GM20431 (cell line): ENCODE results near the gene RANBP17.
"Not testable (repeated sequence)": the region's sequence is repeated elsewhere in the genome, so short reads cannot be mapped to it uniquely, and the experiment has no call there.

Experiments used
- in situ Hi-C: fragments of 300-500 bp; cut with MseI, MboI; formaldehyde crosslinking; loops from one replicate; pipeline ENCODE4 v1.15.0; 2020; ENCODE audit warnings: low sequenced_read_pairs; ENCODE audit not compliant: unreplicated experiment

The RANBP17 gene

DNA sequence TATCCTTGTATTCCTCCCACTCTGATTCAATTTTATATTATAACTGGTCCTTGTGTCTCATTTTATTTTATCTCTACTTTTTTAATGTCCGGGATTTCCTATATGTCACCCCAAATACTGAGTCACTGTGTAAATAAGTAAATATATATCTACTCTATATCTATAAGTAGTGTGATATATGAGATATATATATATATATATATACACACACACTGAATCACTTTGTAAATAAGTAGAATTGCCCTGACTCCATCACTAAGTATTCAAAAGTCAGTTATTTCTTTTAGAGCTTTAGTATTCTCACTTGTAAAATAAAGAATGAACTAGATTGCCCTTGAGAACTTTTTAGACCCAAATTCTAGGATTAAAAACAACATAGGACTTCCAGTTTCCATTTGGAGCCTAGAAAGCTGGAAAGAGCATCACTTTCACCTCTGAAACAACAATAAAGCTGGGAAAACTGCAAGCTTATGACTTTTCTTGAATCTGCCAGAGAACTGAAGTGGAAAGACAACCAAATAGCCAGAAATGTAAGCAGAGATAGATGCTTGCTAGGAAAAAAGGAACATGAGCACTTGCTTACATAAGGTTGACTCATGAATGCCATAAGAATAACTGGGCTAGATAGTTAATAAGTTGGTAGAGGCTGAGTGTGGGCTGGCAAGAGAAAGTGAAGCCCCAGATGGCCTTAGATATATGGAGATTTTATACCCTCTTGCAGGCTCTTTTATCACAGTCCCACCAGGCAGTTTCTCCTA lies 276.1 kb downstream of the RANBP17 start:
- in situ Hi-C loops = no loop called here

- in situ Hi-C loops = no loop called here
Observed at GRCh38 chr5:171139227-171139626, 277.4 kb downstream of the RANBP17 start.

DNA sequence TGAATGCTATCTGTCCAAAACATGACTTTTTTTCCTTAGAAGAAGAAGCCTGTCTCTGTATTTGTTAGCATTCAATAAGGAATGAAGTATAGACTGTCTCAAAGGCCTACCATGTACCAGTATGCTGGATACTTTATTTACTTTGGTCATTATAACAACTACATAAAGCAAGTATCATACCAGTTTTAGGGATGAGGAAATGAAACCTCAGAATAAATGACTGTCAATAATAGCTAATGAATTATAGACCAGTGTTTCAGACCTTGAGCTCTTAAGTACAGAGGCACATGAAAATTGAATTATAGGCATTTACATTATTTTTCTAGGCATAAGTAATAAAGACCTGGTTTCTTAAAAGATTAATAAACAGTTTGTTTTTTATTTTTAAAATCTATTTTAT lies 280.8 kb downstream of the RANBP17 start:
- in situ Hi-C loops = no loop called here

DNA sequence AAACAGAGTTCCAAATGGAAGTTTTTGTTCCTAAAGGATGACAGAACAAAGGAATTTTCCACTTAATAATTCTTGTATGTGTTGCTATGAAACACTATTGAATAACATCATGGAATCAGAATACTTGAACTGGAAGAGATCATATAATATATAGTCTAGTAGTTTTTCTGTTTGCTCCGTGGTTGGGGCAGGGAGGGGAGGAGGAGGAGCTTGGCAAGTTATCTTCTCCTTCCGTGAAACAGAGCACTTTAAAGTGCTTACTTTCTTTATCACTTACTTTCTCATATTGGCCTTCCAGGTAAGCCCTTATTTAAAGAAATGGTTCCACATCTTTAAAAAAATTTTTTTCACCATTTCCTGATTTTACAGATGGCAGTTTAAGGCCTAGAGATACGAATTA lies 281.4 kb downstream of the RANBP17 start:
- in situ Hi-C loops = no loop called here

DNA sequence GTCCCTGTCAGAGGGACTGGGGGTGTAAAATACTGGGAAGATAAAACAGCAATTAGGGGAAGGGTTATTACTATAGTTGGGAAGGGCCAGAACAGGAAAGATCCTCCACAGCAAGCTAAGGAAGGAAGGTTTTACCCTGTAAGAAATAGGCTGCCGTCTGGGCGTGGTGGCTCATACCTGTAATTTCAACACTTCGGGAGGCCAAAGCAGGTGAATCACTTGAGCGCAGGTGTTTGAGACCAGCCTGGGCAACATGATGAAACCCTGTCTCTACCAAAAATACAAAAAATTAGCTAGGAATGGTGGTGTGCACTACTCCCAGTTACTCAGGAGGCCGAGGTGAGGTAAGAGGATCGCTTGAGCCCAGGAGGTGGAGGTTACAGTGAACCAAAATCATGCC lies 282.1 kb downstream of the RANBP17 start:
- in situ Hi-C loops = no loop called here

- in situ Hi-C loops = no loop called here
Observed at GRCh38 chr5:171149333-171149732, 287.5 kb downstream of the RANBP17 start.

GRCh38 chr5:171149772-171150171 lies 288.0 kb downstream of the RANBP17 start:
- in situ Hi-C loops = no loop called here

GRCh38 chr5:171152382-171152781 lies 290.6 kb downstream of the RANBP17 start:
- in situ Hi-C loops = no loop called here

- in situ Hi-C loops = no loop called here
Observed at GRCh38 chr5:171155621-171156020, 293.8 kb downstream of the RANBP17 start.

DNA sequence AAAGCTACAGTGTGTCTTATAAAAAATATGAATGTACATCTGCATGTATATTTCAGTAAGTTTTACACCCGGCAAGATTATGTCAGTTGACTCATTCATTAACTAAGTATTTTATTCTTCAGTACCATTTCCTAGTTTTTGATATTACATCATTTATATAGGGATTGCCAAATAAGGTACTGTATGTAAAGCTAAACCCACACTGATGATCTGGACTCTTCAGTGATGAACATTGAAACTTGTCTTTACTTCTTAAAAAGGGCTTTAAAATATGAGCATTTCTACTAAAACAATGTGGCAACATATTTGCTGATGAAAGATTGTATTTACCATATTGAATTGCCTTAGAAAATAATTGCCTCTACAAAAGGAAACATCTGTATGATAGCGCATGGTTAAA lies 295.5 kb downstream of the RANBP17 start:
- in situ Hi-C loops = no loop called here

GRCh38 chr5:171157775-171158174 lies 296.0 kb downstream of the RANBP17 start:
- in situ Hi-C loops = no loop called here

DNA sequence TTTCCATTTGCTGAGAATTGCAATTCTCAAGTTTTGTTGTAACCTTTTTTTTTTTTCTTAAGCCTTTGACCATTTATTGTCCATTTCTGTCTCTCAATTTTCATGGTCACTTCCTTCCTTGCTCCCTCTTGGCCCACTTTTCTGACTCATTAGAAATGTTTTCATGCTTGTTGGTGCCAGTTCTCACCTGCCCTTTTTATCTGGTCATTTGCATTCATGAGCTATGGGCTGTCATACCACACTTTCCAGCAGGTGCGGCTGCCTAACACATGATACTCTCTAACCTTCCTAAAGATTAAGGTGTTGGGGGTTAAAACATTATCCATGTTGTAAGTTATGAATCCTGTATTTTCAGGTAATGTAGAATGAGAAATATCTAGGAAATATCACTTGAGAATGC lies 296.8 kb downstream of the RANBP17 start:
- in situ Hi-C loops = no loop called here

DNA sequence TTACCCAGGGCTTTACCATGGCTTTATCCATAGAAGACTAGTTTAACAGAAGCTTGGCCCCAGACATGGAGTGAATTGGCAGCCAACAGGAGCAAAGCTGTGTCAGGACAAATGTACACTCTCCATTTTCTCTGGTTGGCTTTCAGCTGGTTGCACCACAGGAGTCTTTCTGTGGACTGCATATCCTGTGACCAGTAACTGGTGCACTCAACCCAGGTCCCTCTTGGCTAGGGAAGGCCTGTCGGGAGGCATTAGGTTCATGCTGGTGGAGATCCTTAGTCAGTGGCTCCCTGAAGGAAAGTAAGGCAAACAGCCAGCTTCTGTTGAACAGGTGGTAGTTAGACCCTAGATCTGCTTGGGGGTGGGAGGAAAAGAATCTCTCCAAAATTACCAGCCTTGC lies 300.3 kb downstream of the RANBP17 start:
- in situ Hi-C loops = no loop called here

DNA sequence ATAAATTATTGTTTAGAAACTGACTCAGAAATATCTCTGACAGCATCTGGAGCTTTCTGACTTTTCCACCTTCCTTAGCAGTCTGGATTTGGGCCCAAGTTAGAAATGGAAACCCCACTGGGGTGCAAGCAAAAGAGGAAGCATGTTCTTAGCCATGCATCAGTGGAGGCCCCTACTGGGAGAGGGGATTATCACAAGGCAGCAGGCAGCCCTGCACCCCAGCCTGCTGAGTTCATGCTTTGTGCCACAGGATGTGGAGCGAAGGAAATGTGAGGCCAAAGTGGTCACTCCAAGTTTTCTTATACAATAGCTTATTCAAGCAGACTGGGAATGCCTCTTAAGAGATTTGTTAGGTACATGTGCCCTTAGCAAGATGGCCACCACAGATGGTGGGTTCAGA lies 300.8 kb downstream of the RANBP17 start:
- in situ Hi-C loops = no loop called here

- in situ Hi-C loops = no loop called here
Observed at GRCh38 chr5:171166766-171167165, 304.9 kb downstream of the RANBP17 start.

DNA sequence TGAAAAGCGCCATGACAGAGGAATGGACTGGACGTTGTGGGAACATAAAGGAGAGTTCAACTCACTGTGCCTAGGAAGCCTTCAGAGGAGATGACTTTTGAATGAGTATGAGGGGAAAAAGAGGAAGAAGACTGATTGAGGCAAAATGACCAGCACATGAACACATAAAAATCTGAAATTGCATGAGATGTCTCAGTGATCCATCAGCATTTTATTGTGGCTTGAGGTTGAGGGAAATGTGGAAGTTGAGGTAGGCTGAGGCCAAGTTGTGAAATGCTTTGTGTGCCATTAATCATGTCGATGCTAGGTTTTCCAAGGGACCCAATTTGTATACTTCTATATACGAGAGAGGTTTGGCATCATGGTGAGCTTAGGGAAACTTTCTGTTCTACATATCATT lies 306.4 kb downstream of the RANBP17 start:
- in situ Hi-C loops = no loop called here

DNA sequence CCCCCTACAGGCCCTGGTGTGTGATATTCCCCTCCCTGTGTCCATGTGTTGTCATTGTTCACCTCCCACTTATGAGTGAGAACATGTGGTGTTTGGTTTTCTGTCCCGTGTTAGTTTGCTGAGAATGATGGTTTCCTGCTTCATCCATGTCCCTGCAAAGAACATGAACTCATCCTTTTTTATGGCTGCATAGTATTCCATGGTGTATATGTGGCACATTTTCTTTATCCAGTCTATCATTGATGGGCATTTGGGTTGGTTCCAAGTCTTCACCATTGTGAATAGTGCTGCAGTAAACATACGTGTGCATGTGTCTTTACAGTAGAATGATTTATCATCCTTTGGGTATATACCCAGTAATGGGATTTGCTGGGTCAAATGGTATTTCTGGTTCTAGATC lies 313.1 kb downstream of the RANBP17 start:
- in situ Hi-C loops = not testable (repeated sequence)

DNA sequence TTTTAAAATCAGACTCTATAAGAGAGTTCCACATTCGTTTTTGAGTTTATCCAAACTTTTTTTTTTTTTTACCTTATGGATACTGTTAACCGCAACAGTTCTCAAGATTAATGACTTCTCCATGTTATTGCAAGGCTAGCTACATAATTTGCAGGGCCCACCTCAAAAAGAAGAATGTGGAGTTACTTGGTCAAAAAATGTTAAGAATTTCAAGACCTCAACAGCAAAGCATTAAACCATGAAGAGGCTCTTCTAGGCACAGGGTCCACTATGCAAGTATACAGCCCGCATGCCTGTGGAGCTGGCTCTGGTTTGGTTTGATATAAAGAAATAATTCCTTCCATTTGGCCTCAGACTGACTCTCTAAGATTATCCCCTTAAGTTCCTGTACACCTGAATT lies 313.9 kb downstream of the RANBP17 start:
- in situ Hi-C loops = no loop called here

DNA sequence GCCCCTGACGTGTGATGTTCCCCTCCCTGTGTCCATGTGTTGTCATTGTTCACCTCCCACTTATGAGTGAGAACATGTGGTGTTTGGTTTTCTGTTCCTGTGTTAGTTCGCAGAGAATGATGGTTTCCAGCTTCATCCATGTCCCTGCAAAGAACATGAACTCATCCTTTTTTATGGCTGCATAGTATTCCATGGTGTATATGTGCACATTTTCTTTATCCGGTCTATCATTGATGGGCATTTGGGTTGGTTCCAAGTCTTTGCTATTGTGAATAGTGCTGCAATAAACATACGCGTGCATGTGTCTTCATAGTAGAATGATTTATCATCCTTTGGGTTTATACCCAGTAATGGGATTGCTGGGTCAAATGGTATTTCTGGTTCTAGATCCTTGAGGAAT lies 316.4 kb downstream of the RANBP17 start:
- in situ Hi-C loops = not testable (repeated sequence)

DNA sequence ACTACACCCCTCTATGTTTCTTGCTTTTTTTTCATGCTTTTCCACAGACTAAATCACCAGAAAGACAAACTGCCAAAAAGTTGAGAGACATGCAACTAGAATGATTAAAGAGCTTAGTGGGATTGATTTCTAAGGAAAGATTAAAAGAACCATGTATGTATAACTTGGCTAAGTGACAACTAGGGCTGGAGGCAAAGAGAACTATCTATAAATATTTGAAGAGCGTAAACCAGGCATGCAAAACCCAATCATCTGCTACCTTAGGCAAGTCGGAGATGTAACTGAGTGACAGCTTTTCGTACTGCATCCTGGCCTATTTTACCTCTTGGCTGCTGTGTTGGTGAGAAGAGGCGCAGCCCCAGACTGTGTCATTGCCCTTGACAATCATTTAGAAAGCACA lies 326.2 kb downstream of the RANBP17 start:
- in situ Hi-C loops = no loop called here

DNA sequence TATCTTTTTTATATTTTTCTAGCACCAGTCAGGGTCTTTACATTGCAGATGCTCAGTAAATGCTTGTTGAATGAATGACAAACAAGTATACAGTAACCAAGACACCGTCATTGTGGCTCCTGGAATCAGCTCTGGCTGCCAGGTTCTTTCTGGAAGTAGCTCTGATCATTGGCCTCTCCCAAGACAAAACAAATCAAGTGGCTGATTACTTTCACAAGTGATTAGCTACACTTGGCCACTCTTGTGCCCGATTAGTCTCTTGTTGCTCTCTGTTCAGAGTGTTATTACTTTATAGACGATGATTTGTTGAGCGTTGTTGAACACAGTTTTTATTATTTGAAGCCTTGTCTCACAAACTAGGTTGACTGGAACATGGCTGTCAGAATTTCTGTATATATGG lies 327.6 kb downstream of the RANBP17 start:
- in situ Hi-C loops = no loop called here

DNA sequence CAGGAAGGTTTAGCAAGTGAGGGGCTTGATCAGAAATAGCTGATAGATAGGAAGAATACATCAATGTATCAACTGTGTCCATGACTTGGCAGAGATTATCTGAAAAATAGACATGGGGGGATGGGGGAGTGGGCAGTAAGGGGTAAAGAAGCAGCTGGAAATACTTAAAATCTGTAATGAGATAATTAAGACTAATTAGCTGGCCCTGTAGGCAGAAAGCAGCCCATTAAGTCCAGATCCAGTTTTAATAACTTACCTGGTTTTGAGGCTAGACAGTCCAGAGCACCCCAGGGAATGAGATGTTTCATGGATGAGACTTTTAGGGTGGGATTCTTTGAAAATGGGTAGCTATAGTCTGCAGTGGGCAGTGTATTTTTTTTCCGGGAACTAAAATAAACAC lies 330.3 kb downstream of the RANBP17 start:
- in situ Hi-C loops = no loop called here
